WTC11 (cell line): ENCODE results near the gene DCLK1. TPM values are rescaled to one million over a fixed set of nuclear protein-coding genes. Genes with fewer than 3 reads are reported as not detected.

Experiments used
- ATAC-seq: fragments of 200-7000 bp; cut with Tn5 transposase; 2 replicates; pipeline ENCODE4 v1.10.0; 2021; ENCODE audit warnings: mild to moderate bottlenecking, moderate library complexity
- CTCF ChIA-PET: fragments of 300-600 bp; sonication (Branson Sonifier 250); formaldehyde crosslinking; loops from one replicate; lab custom pipeline; 2021; ENCODE audit warnings: antibody characterized with exemption; lab: Charles Lee
- POLR2A ChIA-PET: fragments of 350-600 bp; sonication (Branson Sonifier 250); formaldehyde crosslinking; loops from one replicate; lab custom pipeline; 2021; ENCODE audit warnings: antibody characterized with exemption; lab: Charles Lee
- DNase-seq: peaks from one replicate; pipeline ENCODE4 v3.0.0; 2021; ENCODE audit warnings: low spot score
- H3K27ac Mint-ChIP-seq: 2 replicates; pipeline ENCODE4 v1.8.0; 2021; ENCODE audit warnings: mixed read lengths
- H3K27me3 Mint-ChIP-seq: 2 replicates; pipeline ENCODE4 v1.8.0; 2021; ENCODE audit warnings: low read depth, mild to moderate bottlenecking, moderate library complexity, mixed read lengths
- H3K36me3 Mint-ChIP-seq: 2 replicates; pipeline ENCODE4 v1.8.0; 2021; ENCODE audit warnings: mixed read lengths
- H3K4me1 Mint-ChIP-seq: 2 replicates; pipeline ENCODE4 v1.8.0; 2022; ENCODE audit warnings: mixed read lengths
- H3K4me3 Mint-ChIP-seq: 2 replicates; pipeline ENCODE4 v1.8.0; 2021; ENCODE audit warnings: mild to moderate bottlenecking, moderate library complexity, mixed read lengths
- H3K9me3 Mint-ChIP-seq: 2 replicates; pipeline ENCODE4 v1.8.0; 2021; ENCODE audit warnings: mixed read lengths
- ATF1 ChIP-seq: sonication (generic); formaldehyde crosslinking; IDR thresholded peaks from 2 replicates; pipeline ENCODE4 v1.8.1; 2023; ENCODE audit warnings: mild to moderate bottlenecking, moderate library complexity, missing genetic modification reagents
- CDX4 ChIP-seq: fragments of 250-450 bp; sonication (Bioruptor Pico); IDR thresholded peaks from 2 replicates; pipeline ENCODE4 v1.9.0; 2021; ENCODE audit warnings: moderate library complexity, mild to moderate bottlenecking, inconsistent platforms, borderline replicate concordance
- CREM ChIP-seq: sonication (generic); formaldehyde crosslinking; IDR thresholded peaks from 2 replicates; pipeline ENCODE4 v1.8.1; 2022; ENCODE audit warnings: mild to moderate bottlenecking, missing genetic modification reagents, moderate library complexity
- CTCF ChIP-seq: fragments of 200-600 bp; IDR thresholded peaks from 2 replicates; pipeline ENCODE4 v1.8.0; 2022; ENCODE audit warnings: antibody characterized with exemption
- ESRRA ChIP-seq: sonication (generic); formaldehyde crosslinking; IDR thresholded peaks from 2 replicates; pipeline ENCODE4 v1.8.1; 2022; ENCODE audit warnings: mild to moderate bottlenecking, missing genetic modification reagents, borderline replicate concordance
- GTF2I ChIP-seq: fragments of 250-450 bp; sonication (Bioruptor Pico); conservative IDR thresholded peaks from 2 replicates; pipeline ENCODE4 v1.4.0; 2021; ENCODE audit warnings: mild to moderate bottlenecking
- HMGA2 ChIP-seq: fragments of 250-450 bp; sonication (Bioruptor Pico); IDR thresholded peaks from 2 replicates; pipeline ENCODE4 v1.4.0; 2021; ENCODE audit warnings: mild to moderate bottlenecking, moderate library complexity
- JUN ChIP-seq: sonication (generic); formaldehyde crosslinking; IDR thresholded peaks from 2 replicates; pipeline ENCODE4 v1.8.0; 2023; ENCODE audit warnings: mild to moderate bottlenecking, missing genetic modification reagents
- MAX ChIP-seq: sonication (generic); formaldehyde crosslinking; IDR thresholded peaks from 2 replicates; pipeline ENCODE4 v1.8.0; 2022; ENCODE audit warnings: mild to moderate bottlenecking, missing genetic modification reagents
- MLX ChIP-seq: sonication (generic); formaldehyde crosslinking; IDR thresholded peaks from 2 replicates; pipeline ENCODE4 v1.8.1; 2023; ENCODE audit warnings: mild to moderate bottlenecking, missing genetic modification reagents, moderate library complexity
- NFATC4 ChIP-seq: fragments of 250-450 bp; sonication (Bioruptor Pico); IDR thresholded peaks from 2 replicates; pipeline ENCODE4 v1.9.0; 2021; ENCODE audit warnings: mild to moderate bottlenecking
- PRDM15 ChIP-seq: sonication (generic); formaldehyde crosslinking; IDR thresholded peaks from 2 replicates; pipeline ENCODE4 v1.8.0; 2022; ENCODE audit warnings: missing genetic modification reagents
- RELA ChIP-seq: sonication (generic); formaldehyde crosslinking; IDR thresholded peaks from 2 replicates; pipeline ENCODE4 v1.8.1; 2022; ENCODE audit warnings: missing genetic modification reagents, mild to moderate bottlenecking, borderline replicate concordance
- TEAD1 ChIP-seq: sonication (generic); formaldehyde crosslinking; IDR thresholded peaks from 2 replicates; pipeline ENCODE4 v1.8.0; 2022; ENCODE audit warnings: mild to moderate bottlenecking, missing genetic modification reagents
- USF2 ChIP-seq: sonication (generic); formaldehyde crosslinking; IDR thresholded peaks from 2 replicates; pipeline ENCODE4 v1.8.1; 2023; ENCODE audit warnings: mild to moderate bottlenecking, missing genetic modification reagents, moderate library complexity
- ZBTB43 ChIP-seq: sonication (generic); formaldehyde crosslinking; IDR thresholded peaks from 2 replicates; pipeline ENCODE4 v1.8.1; 2023; ENCODE audit warnings: mild to moderate bottlenecking, missing genetic modification reagents
- ZNF425 ChIP-seq: fragments of 250-450 bp; sonication (Bioruptor Pico); conservative IDR thresholded peaks from 2 replicates; pipeline ENCODE4 v1.9.0; 2021; ENCODE audit warnings: mild to moderate bottlenecking
- ZNF671 ChIP-seq: fragments of 250-450 bp; sonication (Bioruptor Pico); IDR thresholded peaks from 2 replicates; pipeline ENCODE4 v1.8.0; 2021; ENCODE audit warnings: mild to moderate bottlenecking
- total RNA-seq: library from RNA; stranded (reverse); gene quantifications from 3 replicates; pipeline ENCODE4 v1.2.3, GENCODE V29; 2021

DCLK1 gene
- total RNA-seq, 1 experiment from 2014 or later = 18.5 TPM

- Mint-ChIP-seq H3K9me3 (no peaks in the 10 kb centered on the region), H3K27ac (no peak overlapping the region), H3K4me1 (peaks cover 31% of the 10 kb centered on the region), H3K27me3 (no peaks in the 10 kb centered on the region), H3K4me3 (no peak overlapping the region), H3K36me3 (peaks cover 10% of the 10 kb centered on the region)
- TF ChIP-seq ESRRA (CRISPR knock-in tag) (no peak), GTF2I (CRISPR knock-in tag) (no peak), RELA (CRISPR knock-in tag) (no peak), ZNF671 (no peak), ATF1 (CRISPR knock-in tag) (no peak), CREM (CRISPR knock-in tag) (no peak), NFATC4 (CRISPR knock-in tag) (no peak), PRDM15 (no peak), CDX4 (no peak), TEAD1 (CRISPR knock-in tag) (no peak), USF2 (no peak)
- POLR2A ChIA-PET = no interaction called here
- CTCF ChIA-PET = no interaction called here
- ATAC-seq = no peak
- DNase-seq = no peak
Measured at GRCh38 chr13:35848336-35849255, 282.6 kb downstream of the DCLK1 start.

- TF ChIP-seq MAX (no peak), ZBTB43 (CRISPR knock-in tag) (no peak), ZNF425 (CRISPR knock-in tag) (no peak), MLX (CRISPR knock-in tag) (no peak), CREM (CRISPR knock-in tag) (no peak), JUN (CRISPR knock-in tag) (no peak), CTCF (no peak), HMGA2 (CRISPR knock-in tag) (no peak)
Measured at GRCh38 chr13:35843272-35843671, 287.9 kb downstream of the DCLK1 start.

More at GRCh38 chr13:35843272-35843671, 287.9 kb downstream of the DCLK1 start:
- Mint-ChIP-seq H3K36me3 (no peaks in the 10 kb centered on the region; the same call in 1 of the 2 replicates), H3K9me3 (0 out of 2 replicates have a peak, but pooled peaks cover 3% of the 10 kb centered on the region), H3K4me1 (no peaks in the 10 kb centered on the region), H3K4me3 (no peak overlapping the region), H3K27ac (no peak overlapping the region), H3K27me3 (no peaks in the 10 kb centered on the region)
- DNase-seq (no peak), ATAC-seq (no peak)
- CTCF ChIA-PET = interaction anchor here (1.4 kb wide), 1 partner anchor 25 kb away, joined by 3 read pairs; no protein-coding TSS in a partner anchor
- POLR2A ChIA-PET = no interaction called here
